T-helper 17 cell (primary cell): ENCODE measurements around the gene NCF4. TPM values are rescaled to one million over a fixed set of nuclear protein-coding genes. Genes with fewer than 3 reads are reported as not detected.

Experiments
- ATAC-seq: fragments of 150-1000 bp; cut with Tn5 transposase; 2 replicates; pipeline ENCODE4 v1.10.0; 2021; ENCODE audit warnings: mild to moderate bottlenecking, moderate library complexity
- DNase-seq, 3 donors: peaks; one replicate each; pipeline versions ENCODE4 v3.0.0 to v3.0.0-alpha.2; 2020 to 2021
- H3K9me3 ChIP-seq: one replicate; pipeline ENCODE4 v1.7.0; 2013; ENCODE audit warnings: low read length, mild to moderate bottlenecking; ENCODE audit not compliant: control insufficient read depth, poor library complexity, severe bottlenecking
- H3K27ac Mint-ChIP-seq: one replicate; pipeline ENCODE4 v1.8.0; 2022; ENCODE audit warnings: mild to moderate bottlenecking, moderate library complexity, mixed read lengths
- H3K27me3 Mint-ChIP-seq: one replicate; pipeline ENCODE4 v1.8.0; 2022; ENCODE audit warnings: mixed read lengths
- H3K36me3 Mint-ChIP-seq: one replicate; pipeline ENCODE4 v1.8.0; 2022; ENCODE audit warnings: low read depth, mixed read lengths
- H3K4me1 Mint-ChIP-seq: one replicate; pipeline ENCODE4 v1.8.0; 2022; ENCODE audit warnings: mild to moderate bottlenecking, mixed read lengths
- H3K4me3 Mint-ChIP-seq: one replicate; pipeline ENCODE4 v1.8.0; 2022; ENCODE audit warnings: mild to moderate bottlenecking, moderate library complexity, mixed read lengths
- total RNA-seq, 4 donors: library from RNA in 2 of 4; stranded (reverse) in 2 of 4; gene quantifications; one replicate each; pipeline ENCODE4 v1.2.3 and lab custom pipeline; 2022 to 2026

The NCF4 gene
- total RNA-seq, 2 donors from 2014 or later, result 31.7 to 37.1 TPM

DNA sequence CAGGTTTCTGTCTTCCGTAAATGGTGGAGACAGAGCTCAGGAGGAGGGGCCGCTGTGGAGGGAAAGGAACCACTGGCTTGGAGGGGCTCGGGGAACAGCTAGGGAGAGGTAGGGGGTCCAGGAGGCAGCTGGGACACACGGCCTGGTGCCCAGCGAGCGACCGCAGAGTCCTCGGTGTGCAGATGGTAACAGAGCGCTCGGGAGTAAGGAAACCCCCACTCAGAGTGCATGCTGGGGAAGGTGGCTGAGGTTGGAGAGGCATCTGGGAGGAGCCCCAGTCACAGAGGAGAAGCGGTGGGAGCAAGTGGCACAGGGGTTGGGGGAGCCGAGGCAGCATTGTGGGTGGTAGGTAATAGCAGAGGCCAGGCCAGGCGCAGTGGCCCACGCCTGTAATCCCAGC is 10.8 kb upstream of the NCF4 start:
- H3K4me1 Mint-ChIP-seq, result peaks cover 9% of the 10 kb centered on the region
- no peak overlapping the region for H3K4me3 Mint-ChIP-seq
- ATAC-seq (no peak), DNase-seq (no peak)
- H3K36me3 Mint-ChIP-seq, result peaks cover 2% of the 10 kb centered on the region
- no peak overlapping the region for H3K27ac Mint-ChIP-seq
- no peaks in the 10 kb centered on the region for H3K9me3 ChIP-seq
- H3K27me3 Mint-ChIP-seq, result peaks cover 40% of the 10 kb centered on the region

DNA sequence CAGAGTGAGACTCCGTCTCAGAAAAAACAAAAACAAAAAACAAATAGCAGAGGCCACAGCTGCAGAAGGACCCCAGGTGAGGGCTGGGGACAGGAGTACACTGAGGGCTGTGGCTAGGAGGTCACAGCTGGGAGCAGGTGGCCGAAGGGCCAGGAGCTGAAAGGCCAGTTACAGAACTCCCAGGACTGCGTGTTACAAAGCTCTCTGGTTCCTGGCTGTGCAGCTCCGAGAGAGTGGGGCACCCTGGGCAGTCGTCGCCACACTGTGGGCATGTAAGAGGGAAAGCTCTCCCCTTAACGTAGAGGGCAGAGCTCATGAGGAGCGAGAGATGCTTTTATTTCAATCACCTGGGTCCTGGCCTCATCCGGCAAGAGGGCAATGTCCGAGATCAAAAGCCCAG is 10.1 kb upstream of the NCF4 start:
- no peaks in the 10 kb centered on the region for H3K9me3 ChIP-seq
- peaks cover 2% of the 10 kb centered on the region for H3K36me3 Mint-ChIP-seq
- H3K27me3 Mint-ChIP-seq, result peaks cover 34% of the 10 kb centered on the region
- no peak overlapping the region for H3K4me3 Mint-ChIP-seq
- no peak overlapping the region for H3K27ac Mint-ChIP-seq
- no peak for DNase-seq
- H3K4me1 Mint-ChIP-seq, result peaks cover 9% of the 10 kb centered on the region
- no peak for ATAC-seq

DNA sequence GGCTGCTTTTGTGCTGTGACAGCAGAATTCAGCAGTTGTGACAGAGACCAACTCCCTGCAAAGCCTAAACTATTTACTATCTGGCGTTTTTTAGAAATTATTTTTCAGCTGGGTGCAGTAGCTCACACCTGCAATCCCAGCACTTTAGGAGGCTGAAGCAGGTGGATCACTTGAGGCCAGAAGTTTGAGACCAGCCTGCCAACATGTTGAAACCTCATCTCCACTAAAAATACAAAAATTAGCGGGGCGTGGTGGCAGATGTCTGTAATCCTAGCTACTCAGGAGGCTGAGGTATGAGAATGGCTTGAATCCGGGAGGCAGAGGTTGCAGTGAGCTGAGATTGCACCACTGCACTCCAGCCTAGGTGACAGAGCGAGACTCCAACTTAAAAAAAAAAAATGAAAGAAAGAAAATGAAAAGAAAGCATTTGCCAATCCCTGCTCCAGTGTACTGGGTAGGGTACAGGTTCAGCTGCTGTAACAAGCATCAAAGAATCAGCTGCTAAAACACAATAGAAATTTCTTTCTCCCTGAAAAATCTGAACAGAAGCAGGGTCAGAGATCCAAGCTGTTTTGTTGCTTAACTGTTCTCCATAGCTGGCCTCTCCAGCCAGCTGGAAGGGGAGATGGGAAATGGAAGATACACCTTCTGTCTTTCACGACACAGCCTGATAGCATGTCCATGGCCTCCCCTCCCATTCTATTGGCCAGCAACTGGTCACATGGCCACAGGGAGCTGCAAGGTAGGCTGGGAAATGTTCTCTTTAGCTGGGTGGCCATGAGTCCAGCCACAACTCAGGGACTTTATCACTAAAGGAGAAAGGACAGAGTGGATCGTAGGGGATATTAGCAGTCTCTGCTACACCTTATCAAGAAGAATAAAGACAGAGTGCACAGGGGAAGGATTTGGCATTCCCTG is 8.5 kb upstream of the NCF4 start:
- ATAC-seq (no peak), DNase-seq (no peak)
- Mint-ChIP-seq H3K4me1 (peaks cover 15% of the 10 kb centered on the region), H3K27ac (peak overlapping the region; percentile 72), H3K4me3 (peak overlapping the region; percentile 25), H3K36me3 (peaks cover 2% of the 10 kb centered on the region), H3K27me3 (peaks cover 30% of the 10 kb centered on the region)
- H3K9me3 ChIP-seq, result no peaks in the 10 kb centered on the region

DNA sequence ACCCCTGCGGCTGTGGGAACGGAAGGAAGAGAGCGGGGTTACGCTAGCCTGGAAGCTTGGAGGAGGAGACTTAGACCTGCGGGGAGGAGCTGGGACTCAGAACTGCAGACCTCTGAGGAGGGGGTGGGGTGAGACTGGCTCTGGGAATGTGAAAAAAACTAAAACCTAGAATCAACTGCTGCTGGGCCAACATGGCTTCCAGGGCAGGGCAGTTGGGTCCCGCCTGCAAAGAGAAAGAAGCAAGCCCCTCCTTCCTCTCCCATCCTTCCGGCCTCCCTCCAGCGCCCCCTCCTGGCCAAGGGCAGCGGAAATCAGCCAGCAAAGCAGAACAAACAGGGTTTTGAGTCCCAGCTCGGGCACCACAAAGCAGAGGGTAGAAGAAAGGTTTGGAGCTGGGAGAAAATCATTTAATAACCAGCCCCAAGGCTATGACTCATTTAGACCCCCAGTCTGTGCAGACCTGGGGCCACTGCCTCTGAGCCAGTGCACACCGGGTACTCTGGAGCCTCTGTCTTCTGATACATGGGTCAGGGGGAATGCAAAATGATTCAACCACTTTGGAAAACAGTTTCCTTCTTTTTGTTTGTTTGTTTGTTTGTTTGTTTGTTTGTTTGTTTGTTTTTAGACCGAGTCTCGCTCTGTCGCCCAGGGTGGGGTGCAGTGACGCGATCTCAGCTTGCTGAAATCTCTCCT is 7.3 kb upstream of the NCF4 start:
- H3K4me1 Mint-ChIP-seq, result peaks cover 13% of the 10 kb centered on the region
- no peaks in the 10 kb centered on the region for H3K9me3 ChIP-seq
- no peaks in the 10 kb centered on the region for H3K36me3 Mint-ChIP-seq
- peaks cover 26% of the 10 kb centered on the region for H3K27me3 Mint-ChIP-seq
- peak overlapping the region; percentile 82 for H3K4me3 Mint-ChIP-seq
- peak overlapping the region; percentile 72 for H3K27ac Mint-ChIP-seq
- peak; percentile 68 to 90 (median 76) for DNase-seq
- ATAC-seq, result peak; percentile 85

DNA sequence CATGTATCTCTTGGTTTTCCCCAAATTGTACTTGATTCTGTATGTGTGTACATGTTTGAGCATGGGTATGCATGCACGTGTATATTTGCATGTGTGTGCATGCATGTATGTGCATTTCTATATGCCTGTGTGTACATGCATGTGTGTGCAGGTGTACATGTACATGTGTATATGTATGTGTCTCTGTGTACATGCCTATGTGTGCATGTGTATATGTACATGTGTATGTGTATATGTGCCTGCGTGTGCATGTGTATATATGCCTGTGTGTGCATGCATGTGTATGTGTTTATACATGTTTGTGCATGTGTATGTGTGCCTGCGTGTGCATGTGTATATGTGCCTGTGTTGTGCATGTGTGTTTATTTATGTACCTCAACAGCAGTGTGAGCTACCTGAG is 5.3 kb upstream of the NCF4 start:
- DNase-seq (no peak), ATAC-seq (no peak)
- H3K27ac Mint-ChIP-seq, result no peak overlapping the region
- peaks cover 23% of the 10 kb centered on the region for H3K4me1 Mint-ChIP-seq
- H3K9me3 ChIP-seq, result no peaks in the 10 kb centered on the region
- H3K27me3 Mint-ChIP-seq, result peaks cover 8% of the 10 kb centered on the region
- H3K4me3 Mint-ChIP-seq, result no peak overlapping the region
- peaks cover 5% of the 10 kb centered on the region for H3K36me3 Mint-ChIP-seq

DNA sequence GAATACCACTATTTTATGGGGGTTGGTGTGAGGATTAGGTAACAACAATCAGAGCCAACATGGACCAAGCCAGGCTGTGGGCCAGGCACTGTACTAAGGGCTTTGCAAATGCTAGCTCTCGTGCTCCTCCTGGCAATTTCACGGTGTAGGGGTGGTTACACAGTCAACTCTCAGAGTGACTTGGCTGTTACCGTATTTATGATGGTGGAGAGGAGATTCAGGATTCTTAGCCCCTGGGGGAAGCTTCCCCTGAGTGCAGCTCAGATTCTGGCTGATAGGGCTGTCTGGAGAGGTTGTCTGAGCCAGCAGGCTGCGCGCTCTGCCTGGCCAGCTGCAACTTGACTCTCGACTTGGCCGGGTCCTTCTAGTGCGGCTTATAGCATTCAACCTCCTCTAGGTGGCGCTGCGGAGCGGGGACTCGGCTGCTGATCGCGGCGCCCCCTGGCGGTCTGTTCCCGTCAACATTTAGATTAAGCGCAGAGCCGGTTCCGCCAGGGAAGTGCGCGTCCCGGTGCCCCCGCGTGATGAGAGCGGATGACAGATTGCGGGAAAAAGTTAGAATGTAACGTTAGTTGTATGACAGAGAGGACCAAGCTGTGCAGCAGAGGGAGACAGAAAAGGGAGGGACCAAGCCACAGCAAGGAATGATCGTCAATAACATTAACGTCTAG is 4.5 kb upstream of the NCF4 start:
- no peaks in the 10 kb centered on the region for H3K9me3 ChIP-seq
- peak; percentile 86 to 98 (median 97) for DNase-seq
- peaks cover 5% of the 10 kb centered on the region for H3K36me3 Mint-ChIP-seq
- peak overlapping the region; percentile 71 for H3K4me3 Mint-ChIP-seq
- H3K27ac Mint-ChIP-seq, result peak overlapping the region; percentile 75
- peaks cover 7% of the 10 kb centered on the region for H3K27me3 Mint-ChIP-seq
- ATAC-seq, result peak; percentile 79
- H3K4me1 Mint-ChIP-seq, result peaks cover 29% of the 10 kb centered on the region

DNA sequence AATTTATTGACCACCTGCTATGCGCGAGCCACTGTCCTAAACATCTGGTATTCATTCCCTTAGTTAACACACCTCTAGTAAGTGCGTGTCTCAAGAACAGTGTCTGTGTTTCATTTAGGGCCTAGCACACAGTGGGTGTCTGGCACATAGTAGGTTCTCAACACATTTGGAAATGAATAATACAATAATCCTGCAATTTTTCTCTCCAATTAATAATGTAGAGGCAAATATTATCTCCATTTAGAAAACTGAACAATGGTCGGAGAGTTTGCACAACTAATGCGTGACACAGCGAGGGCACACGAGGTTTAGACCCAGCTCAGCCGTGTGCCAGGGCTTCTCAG is 4.0 kb upstream of the NCF4 start:
- Mint-ChIP-seq H3K36me3 (peaks cover 5% of the 10 kb centered on the region), H3K4me1 (peaks cover 33% of the 10 kb centered on the region), H3K27me3 (peaks cover 7% of the 10 kb centered on the region)

DNA sequence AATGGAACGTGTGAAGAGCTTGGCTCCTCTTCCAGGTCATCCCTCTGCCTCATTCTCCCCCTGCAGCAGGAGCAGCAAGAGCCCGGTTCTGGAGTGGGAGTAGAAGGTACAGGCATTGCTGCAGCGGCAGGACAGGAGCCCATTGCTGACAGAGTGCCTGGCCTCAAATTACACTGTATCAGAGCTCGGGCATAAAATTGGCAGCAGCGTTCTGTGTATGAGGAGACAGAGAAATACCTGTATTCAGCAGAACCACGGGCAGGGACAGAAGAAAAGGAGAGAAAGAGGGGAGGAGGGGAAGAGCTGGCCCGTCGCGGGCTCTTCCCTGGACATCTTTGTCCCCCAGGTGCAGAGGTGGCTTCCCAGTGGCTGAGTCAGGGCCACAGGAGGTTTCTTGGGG is 2.6 kb upstream of the NCF4 start:
- no peak for ATAC-seq
- no peaks in the 10 kb centered on the region for H3K9me3 ChIP-seq
- DNase-seq, result no peak
- no peak overlapping the region for H3K4me3 Mint-ChIP-seq
- H3K4me1 Mint-ChIP-seq, result peaks cover 40% of the 10 kb centered on the region
- peaks cover 5% of the 10 kb centered on the region for H3K36me3 Mint-ChIP-seq
- H3K27ac Mint-ChIP-seq, result no peak overlapping the region
- H3K27me3 Mint-ChIP-seq, result peaks cover 7% of the 10 kb centered on the region

More for the DNA sequence above, 4.0 kb upstream of the NCF4 start:
- Mint-ChIP-seq H3K4me3 (no peak overlapping the region), H3K27ac (peak overlapping the region; percentile 75)
- DNase-seq (no peak), ATAC-seq (no peak)
- no peaks in the 10 kb centered on the region for H3K9me3 ChIP-seq

DNA sequence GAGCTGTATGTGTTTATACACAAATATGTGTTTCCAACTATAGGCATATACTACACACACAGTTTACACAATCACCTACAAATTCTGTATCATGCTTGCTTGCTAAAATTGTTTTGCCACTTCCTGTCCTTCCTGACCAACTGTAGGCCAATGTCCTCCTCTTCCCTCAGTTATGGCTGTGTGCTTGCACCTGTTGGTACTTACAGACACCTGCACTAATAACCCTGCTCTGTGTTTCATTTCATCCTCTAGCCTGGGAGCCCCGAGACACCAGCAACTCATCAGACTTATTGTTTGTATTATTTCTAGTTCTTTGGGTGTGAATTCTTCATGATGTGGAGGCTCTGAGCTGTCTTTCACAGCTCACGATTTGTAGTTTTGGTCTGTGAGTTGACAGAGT is 1.8 kb upstream of the NCF4 start:
- Mint-ChIP-seq H3K27ac (no peak overlapping the region), H3K4me1 (peaks cover 34% of the 10 kb centered on the region), H3K36me3 (peaks cover 5% of the 10 kb centered on the region), H3K27me3 (peaks cover 7% of the 10 kb centered on the region), H3K4me3 (no peak overlapping the region)
- no peaks in the 10 kb centered on the region for H3K9me3 ChIP-seq
- no peak for DNase-seq
- no peak for ATAC-seq

DNA sequence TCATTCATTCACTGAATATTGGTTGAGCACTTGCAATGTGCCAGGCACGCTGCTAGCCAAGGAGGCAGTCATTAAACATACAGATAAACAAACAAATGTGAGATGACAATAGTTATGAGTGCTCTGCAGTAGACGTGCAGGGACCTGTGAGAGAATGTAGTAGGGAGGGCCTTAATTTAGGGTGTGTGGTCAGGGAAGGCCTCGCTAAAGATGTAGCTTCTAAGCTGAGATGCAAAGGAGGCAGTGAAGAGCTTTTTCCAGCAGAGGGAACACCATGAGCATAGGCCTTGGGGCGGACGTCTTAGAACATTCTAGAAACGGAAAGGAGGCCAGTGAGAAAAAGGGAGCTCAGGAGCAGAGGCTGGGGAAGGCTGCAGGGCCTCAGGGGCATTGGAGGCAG is 789 bp upstream of the NCF4 start:
- Mint-ChIP-seq H3K4me1 (peaks cover 34% of the 10 kb centered on the region), H3K27ac (peak overlapping the region; percentile 93), H3K4me3 (peak overlapping the region; percentile 93), H3K27me3 (peaks cover 7% of the 10 kb centered on the region), H3K36me3 (peaks cover 11% of the 10 kb centered on the region)
- DNase-seq (no peak), ATAC-seq (no peak)
- H3K9me3 ChIP-seq, result no peaks in the 10 kb centered on the region

DNA sequence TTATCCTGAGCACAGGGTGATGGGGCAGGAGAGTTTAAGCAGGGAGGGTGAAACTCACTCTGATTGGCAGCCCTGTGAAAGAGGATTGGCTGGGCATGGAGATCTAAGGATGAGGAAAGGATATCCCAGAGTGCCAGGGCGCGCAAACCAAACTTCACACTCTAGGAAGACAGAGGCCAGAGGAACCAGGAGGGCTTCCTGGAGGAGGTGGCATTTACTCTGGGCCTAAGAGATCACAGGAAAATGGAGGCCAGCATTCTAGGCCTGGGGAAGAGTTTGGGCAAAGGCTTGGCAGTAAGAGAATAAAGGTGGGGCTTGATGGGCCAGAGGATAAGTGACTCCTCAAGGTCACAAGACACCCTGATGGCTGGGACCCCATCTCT is 377 bp upstream of the NCF4 start:
- peaks cover 13% of the 10 kb centered on the region for H3K36me3 Mint-ChIP-seq
- peaks cover 7% of the 10 kb centered on the region for H3K27me3 Mint-ChIP-seq
- H3K4me3 Mint-ChIP-seq, result peak overlapping the region; percentile 93
- peak overlapping the region; percentile 93 for H3K27ac Mint-ChIP-seq
- ATAC-seq (no peak), DNase-seq (no peak)
- H3K4me1 Mint-ChIP-seq, result peaks cover 35% of the 10 kb centered on the region
- H3K9me3 ChIP-seq, result no peaks in the 10 kb centered on the region

DNA sequence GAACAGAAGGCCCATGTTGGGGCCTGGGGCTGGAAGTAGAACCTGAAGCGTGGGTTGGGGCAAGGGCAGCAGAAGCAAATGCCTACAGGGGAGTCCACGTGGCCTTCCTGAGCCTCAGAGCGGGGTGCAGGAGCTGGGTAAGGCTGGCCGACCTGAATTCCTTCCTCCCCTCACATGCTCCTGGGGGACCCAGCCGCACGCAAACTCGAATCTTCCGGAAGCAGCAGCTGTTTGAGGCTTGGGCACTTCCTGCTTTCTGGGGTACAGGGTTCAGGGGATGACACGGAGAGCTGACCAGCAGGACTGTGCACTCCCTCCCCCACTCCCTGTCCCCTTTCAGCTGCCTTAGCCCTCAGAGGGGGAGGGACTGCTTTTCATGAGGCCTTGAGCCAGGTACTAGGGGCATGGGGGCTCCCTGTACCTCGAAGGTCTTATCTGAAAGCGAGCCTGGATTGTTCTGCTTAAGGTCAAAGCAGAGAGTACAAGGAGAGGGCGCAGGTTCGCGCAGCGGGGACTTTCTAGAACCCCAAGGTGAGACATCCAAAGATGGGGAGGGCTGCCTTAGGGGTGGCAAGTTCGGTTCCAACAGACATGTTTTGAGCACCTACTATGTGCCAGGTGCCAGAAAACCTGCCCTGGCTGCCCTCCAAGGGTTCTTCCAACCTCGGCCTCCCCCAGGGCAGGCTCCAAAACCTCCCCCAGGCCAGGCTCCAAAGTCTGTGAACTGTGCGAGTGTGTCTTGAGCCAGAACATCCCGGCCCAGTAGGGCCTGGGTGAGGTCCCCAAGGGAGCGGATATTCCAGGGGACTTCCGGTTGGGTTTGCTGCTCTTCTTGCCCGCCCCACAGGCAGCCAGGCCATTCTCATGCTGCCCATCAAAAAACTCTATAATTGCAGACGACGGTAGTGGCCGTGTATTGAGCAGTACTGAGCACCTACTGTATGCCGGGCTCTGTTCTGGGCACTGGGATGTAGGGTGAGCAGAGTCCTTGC is 1.7 kb downstream of the NCF4 start:
- H3K4me1 Mint-ChIP-seq, result peaks cover 36% of the 10 kb centered on the region

More for the DNA sequence above, 1.7 kb downstream of the NCF4 start:
- no peaks in the 10 kb centered on the region for H3K27me3 Mint-ChIP-seq
- H3K27ac Mint-ChIP-seq, result no peak overlapping the region
- DNase-seq (no peak), ATAC-seq (no peak)
- no peaks in the 10 kb centered on the region for H3K9me3 ChIP-seq
- H3K36me3 Mint-ChIP-seq, result peaks cover 24% of the 10 kb centered on the region
- peak overlapping the region; percentile 93 for H3K4me3 Mint-ChIP-seq
